ENCODE data around the gene MAP1LC3B2.

MAP1LC3B2 gene

GRCh38 chr12:116614194-116614915, 55.2 kb downstream of the MAP1LC3B2 start:
- DNase-seq (ENCODE audit: low spot score), result no peak

DNA sequence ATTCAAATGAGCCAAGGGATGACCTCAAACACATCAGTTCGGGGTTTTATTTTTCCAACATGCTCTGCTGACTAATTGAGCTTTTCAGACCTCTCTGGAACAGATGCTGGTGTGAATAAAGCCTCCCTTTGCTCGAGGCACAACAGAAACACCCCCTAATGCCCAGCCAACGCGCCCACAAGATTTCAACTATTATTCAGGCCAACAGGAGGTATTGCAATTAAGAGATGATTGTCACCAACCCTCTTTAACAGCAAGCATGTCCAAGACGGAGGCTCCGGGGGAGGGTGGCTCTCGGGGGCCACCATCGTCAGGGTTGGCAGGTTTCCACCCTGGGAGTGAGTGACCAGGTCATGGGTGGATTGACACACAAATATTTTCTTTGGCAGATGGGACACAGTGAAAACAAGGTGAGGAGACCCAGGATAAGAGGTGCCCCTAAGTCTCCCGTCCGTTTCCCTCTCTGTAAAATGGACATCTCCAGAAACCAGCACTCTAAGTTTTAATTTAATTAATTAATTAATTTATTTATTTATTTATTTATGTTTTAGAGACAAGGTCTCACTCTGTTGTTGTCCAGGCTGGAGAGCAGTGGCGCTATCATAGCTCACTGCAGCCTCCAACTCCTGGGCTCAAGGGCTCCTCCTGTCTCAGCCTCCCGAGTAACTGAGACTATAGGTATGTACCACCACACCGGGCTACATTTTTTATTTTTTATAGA, 56.1 kb downstream of the MAP1LC3B2 start:
- no peak for DNase-seq (ENCODE audit: low spot score)

DNA sequence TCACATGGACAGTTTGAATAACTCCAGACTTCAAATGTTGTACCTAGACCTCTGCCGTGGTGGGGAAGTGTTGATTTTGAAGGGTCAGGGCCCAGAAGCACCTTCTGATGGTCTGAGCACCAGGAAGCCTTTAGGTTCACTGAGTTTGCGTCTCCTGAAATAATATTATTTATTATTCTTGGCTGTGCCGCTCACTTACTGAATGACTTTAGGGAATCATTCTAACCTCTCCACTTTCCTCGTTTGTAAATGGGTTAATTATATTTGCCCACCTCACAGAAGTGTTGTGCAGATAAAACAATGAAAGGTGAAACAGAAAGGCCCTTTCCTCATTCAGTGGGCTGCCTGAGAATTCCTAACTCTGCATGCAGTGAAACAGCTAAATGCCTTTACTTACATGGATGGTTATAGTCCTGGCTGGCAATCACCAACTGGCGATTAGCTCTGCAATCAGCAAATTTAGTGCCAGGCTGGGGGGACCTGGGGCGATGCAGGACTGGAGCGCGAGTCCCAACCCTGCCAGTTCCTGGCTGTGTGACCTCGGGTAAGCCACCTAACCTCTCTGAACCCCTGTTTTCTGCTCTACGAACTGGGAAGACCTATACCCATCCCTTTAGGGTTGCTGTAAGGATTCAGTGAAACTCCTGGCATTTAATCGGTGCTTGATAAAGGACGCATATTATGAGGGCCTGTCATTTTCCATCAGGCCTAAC, 57.5 kb downstream of the MAP1LC3B2 start:
- no peak for DNase-seq (ENCODE audit: low spot score)

DNA sequence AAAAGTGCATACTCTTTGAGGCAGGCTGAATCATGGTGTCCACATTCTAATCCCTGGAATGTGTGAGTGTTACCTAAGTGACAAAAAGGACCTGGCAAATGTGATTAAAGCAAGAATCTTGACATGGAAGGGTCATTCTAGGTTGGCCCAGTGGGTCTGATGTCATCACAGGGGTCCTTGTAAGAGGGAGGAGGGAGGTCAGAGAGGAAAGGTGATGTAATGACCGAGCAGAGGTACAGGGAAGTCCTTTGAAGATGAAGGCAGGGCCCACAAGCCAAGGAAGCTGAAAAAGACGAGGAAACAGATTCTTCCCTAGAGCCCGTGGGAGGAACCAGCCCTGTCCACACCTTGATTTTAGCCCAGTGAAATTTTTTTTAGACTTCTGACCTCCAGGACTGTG, 60.1 kb downstream of the MAP1LC3B2 start:
- no peak for DNase-seq (ENCODE audit: low spot score)

- no peak for DNase-seq (ENCODE audit: low spot score)
These were observed 60.9 kb downstream of the MAP1LC3B2 start for GRCh38 chr12:116620124-116620491.

DNA sequence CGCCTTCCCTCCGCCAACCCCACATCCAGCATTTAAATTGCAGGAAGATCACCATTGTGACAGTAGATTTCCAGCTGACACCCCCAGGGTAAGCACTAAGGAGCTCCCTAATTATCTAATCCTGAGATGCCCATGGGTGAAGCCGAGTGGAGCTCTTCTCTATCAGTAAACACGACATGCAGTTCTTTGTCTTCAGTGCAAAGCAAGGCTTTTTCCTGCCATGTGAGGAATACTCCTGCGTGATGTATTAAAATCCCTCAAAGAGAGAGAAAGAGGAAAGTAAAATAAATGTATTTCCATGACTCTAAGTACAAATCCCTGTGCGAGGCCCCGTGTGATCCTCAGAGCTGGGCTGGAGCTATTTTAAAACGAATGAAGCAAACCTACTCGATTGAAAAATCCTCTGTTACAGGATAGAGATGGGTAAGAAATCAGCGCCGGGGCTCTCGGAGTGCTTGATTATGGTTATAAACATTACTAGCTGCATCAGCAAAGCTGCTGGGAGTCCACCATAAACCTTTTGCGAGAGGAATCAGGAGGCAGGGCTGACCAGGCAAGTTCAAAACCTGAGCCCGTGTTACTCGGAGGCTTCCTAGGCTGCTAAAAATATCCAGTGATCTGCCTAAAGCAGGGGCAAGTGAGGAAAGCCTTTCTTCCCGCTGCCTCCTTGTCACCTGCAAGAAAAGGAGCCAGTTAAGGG, 61.5 kb downstream of the MAP1LC3B2 start:
- no peak for DNase-seq (ENCODE audit: low spot score)

- no peak for DNase-seq (ENCODE audit: low spot score)
These were observed 62.0 kb downstream of the MAP1LC3B2 start for GRCh38 chr12:116621194-116621593.

- no peak for DNase-seq (ENCODE audit: low spot score)
These were observed 65.3 kb downstream of the MAP1LC3B2 start for GRCh38 chr12:116624516-116624915.

- DNase-seq (ENCODE audit: low spot score), result no peak
These were observed 67.0 kb downstream of the MAP1LC3B2 start for GRCh38 chr12:116626153-116626552.

All from pons (tissue), 1 donor.